ELR (cell line): ENCODE measurements around the gene ORM2.

ENCODE experiments used
- DNase-seq: peaks from one replicate; pipeline ENCODE4 v3.0.0-alpha.2; 2015; ENCODE audit warnings: low read depth

The ORM2 gene

GRCh38 chr9:114294664-114295063, 35.0 kb upstream of the ORM2 start:
- no peak for DNase-seq

- DNase-seq = no peak
Measured at GRCh38 chr9:114296338-114296737, 33.3 kb upstream of the ORM2 start.

GRCh38 chr9:114299286-114300152, 30.1 kb upstream of the ORM2 start:
- DNase-seq = no peak

- no peak for DNase-seq
Measured at GRCh38 chr9:114300153-114300845, 29.4 kb upstream of the ORM2 start.

GRCh38 chr9:114300846-114301797, 28.5 kb upstream of the ORM2 start:
- no peak for DNase-seq

GRCh38 chr9:114301798-114302565, 27.7 kb upstream of the ORM2 start:
- no peak for DNase-seq

GRCh38 chr9:114302727-114303126, 26.9 kb upstream of the ORM2 start:
- DNase-seq = no peak

- DNase-seq = no peak
Measured at GRCh38 chr9:114303571-114303970, 26.1 kb upstream of the ORM2 start.

- DNase-seq = no peak
Measured at GRCh38 chr9:114303977-114304376, 25.7 kb upstream of the ORM2 start.

GRCh38 chr9:114304416-114305188, 25.1 kb upstream of the ORM2 start:
- no peak for DNase-seq

GRCh38 chr9:114307899-114308267, 21.8 kb upstream of the ORM2 start:
- DNase-seq = no peak

GRCh38 chr9:114308361-114308950, 21.2 kb upstream of the ORM2 start:
- DNase-seq = no peak

- no peak for DNase-seq
Measured at GRCh38 chr9:114309096-114309495, 20.6 kb upstream of the ORM2 start.

GRCh38 chr9:114310471-114311450, 18.9 kb upstream of the ORM2 start:
- no peak for DNase-seq

GRCh38 chr9:114311571-114312512, 17.8 kb upstream of the ORM2 start:
- no peak for DNase-seq

GRCh38 chr9:114312513-114312875, 17.2 kb upstream of the ORM2 start:
- DNase-seq = no peak

GRCh38 chr9:114313186-114313585, 16.5 kb upstream of the ORM2 start:
- DNase-seq = no peak

GRCh38 chr9:114314256-114314867, 15.3 kb upstream of the ORM2 start:
- DNase-seq = no peak
